ENCODE results near the gene CHRNA5. TPM values are rescaled to one million over a fixed set of nuclear protein-coding genes. Genes with fewer than 3 reads are reported as not detected.

Gene CHRNA5
- total RNA-seq, 1 experiment from 2014 or later: 9.2 TPM

GRCh38 chr15:78620021-78620526, 54.8 kb downstream of the CHRNA5 start:
- no peak for DNase-seq (ENCODE audit: low read depth)

DNA sequence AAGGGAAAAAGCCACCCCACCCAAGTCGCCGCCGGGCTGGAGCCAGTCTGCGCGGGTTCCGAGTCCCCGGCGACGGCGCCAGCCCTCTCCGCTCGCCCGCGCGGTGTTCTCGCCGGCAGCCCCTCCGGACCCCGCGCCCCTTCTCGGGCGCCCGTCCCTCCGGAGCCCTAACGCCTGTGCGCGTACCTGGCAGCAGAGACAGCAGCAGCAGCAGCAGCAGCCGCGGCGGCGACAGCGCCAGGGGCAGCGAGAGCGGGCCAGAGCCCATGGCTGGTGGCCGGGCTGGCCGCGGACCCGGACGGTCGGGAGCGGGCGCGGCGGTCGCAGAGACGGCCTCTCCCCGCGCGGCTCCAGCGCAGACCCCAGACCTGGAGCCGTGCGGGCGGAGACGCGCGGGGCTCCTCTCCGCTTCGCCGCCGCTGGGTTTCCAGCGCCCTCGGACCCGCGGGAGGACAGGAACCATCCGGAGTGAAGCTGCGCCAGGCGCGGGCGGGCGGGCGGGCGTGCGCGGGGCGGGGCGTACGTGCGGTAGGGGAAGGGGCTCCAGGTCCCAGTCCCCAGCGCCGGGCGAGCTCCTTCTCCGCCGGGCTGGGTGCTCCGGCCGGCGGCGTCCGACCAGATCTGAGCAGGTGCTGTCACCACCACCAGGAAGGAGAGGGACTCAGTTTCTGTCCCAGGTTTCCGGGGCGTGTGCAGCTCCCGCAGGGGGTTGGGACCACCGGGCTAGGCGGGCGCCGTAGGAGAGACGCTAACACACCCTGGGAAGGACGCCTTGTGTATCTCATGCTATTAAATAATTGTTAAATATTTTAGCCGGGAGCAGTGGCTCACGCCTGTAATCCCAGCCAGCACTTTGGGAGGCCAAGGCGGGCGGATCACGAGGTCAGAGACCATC, 55.5 kb downstream of the CHRNA5 start, which contains the start of gene CHRNA3:
Gene CHRNA3 (minus strand): TSS at position 470 of the 895 bp plus-strand sequence. CDS start 202 bp downstream, at position 268.
- DNase-seq (ENCODE audit: low read depth): no peak

- DNase-seq (ENCODE audit: low read depth): no peak
Observed at GRCh38 chr15:78621810-78622402, 56.6 kb downstream of the CHRNA5 start.

DNA sequence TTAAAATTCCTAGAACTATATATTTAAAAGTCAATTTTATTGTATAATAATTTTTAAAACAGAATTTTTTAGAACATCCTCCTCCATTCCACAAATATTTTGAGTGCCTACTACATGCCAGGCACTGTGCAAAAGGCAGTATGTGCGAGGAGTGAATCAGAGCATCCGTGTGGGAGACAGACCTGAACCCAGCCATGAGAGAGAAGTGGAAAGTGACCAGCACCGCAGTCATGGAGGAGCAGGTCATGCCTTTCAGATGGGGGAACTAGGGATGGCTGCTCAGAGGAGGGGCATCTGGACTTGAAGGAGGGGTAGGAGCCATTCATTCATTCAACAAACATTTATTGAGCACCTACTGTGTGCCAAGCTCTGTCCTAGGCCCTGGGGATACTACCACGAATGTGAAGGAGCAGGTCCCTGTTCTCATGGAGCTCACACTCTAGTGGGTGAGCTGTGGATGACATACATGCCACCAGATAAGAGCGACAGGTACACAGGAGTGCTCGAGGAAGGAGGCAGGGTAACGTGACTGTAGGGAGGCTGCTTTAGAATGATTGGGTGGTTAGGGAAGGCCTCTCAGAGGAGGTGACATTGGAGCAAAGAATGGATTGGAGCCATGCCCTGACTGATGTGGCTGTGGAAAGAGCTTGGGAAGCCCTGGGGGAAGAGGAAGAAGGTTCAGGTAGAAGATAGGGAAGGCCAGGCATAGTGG, 58.6 kb downstream of the CHRNA5 start:
- DNase-seq (ENCODE audit: low read depth): no peak

GRCh38 chr15:78624651-78625590, 59.6 kb downstream of the CHRNA5 start:
- DNase-seq (ENCODE audit: low read depth): no peak

DNA sequence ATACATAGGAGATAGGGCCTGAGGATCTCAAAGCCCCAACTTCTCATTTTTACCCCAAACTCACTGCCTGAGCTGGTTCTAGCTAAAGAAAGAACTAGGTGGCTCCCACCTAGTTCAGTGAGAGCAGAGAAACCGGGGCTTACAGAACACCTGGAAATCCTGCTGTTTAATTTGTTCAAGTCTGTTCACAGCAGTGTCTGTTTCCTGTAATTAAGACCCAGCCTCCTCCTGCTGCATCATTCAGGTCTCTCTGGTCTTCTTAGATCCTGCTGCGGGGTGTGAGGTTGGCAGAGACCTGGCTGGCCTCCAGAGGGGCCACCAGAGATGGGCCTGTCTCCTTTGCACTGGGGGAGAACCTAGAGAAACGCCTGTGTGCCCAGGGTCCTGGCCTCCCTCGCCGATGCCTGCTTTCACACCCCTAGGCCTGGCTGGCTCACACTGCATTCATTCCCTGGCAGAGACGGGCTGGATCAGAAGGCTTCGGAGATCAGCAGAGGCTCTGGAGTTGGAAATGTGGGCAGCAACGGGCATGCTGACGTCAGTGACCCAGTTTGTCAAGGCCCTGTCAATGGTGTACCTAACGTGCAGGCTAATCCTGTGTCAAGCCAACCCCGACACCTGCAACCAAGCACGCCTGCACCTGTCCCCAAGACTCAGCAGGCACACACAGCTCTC, 60.4 kb downstream of the CHRNA5 start:
- no peak for DNase-seq (ENCODE audit: low read depth)

DNA sequence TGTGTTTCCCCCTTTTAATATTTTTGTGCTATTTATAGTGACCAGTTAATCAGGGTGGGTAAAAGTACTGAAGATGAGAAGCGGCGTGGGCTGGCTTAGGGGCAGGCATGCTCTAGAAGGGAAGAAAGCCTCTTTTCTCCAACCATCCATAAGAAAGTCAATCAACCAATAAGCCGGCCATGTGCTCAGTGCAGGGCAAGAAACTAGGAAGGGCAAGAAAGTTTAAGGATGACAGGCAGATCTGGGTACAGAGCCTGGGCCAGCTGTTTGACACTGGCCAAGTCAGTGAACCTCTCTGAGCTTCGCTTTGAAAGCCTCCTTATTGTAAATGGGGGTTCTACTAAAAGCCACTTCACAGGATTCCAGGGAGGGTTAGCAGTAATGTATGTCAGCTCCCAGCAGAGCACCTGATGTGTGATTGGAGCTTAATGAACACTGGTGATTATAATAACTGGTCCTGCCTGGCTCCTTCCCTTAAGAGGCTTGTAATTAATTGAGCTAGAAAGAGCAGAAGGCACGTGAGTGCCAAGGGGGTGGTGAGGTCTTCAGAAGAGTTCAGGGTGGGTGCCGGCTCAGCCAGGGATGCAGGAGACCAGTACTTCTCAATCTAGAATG, 61.2 kb downstream of the CHRNA5 start:
- no peak for DNase-seq (ENCODE audit: low read depth)

- DNase-seq (ENCODE audit: low read depth): no peak
Observed at GRCh38 chr15:78627348-78627747, 62.0 kb downstream of the CHRNA5 start.

GRCh38 chr15:78628227-78628626, 62.9 kb downstream of the CHRNA5 start:
- no peak for DNase-seq (ENCODE audit: low read depth)

GRCh38 chr15:78629031-78629715, 63.9 kb downstream of the CHRNA5 start:
- no peak for DNase-seq (ENCODE audit: low read depth)

- DNase-seq (ENCODE audit: low read depth): no peak
Observed at GRCh38 chr15:78629716-78630065, 64.4 kb downstream of the CHRNA5 start.

DNA sequence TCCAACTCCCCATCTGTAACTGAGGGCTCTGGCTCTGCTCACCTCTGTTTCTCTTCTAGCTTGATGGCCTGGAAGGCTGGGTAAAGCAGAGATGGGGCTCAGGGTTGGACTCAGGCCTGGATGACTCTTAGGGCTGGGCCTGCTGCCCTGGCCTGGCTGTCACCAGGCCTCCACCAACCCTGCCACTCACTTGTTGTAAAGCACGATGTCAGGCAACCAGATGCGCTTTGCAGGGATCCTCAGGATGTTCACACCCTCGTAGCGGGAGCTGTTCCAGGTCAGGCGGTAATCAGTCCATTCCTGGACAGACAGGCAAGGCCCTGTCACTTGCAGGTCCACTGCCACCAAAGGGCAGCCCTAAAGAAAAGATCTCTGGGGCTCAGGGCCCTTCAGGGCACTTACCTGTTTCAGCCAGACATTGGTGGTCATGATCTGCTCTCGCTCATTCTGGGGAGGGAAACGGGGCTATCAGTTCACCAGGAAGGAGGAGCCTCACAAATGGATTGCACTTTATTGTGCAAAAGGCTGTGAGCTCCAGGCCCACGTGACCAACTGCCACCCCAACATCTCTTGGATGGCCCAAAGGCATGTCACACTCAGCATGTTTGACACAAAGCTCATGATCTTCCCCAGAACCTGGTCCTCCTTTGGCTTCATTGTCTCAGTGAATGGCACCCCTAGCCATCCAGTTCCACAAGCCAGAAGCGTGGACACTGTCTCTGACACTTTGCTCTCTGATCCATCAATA, 65.7 kb downstream of the CHRNA5 start:
- no peak for DNase-seq (ENCODE audit: low read depth)

GRCh38 chr15:78633348-78633747, 68.0 kb downstream of the CHRNA5 start:
- DNase-seq (ENCODE audit: low read depth): no peak

DNA sequence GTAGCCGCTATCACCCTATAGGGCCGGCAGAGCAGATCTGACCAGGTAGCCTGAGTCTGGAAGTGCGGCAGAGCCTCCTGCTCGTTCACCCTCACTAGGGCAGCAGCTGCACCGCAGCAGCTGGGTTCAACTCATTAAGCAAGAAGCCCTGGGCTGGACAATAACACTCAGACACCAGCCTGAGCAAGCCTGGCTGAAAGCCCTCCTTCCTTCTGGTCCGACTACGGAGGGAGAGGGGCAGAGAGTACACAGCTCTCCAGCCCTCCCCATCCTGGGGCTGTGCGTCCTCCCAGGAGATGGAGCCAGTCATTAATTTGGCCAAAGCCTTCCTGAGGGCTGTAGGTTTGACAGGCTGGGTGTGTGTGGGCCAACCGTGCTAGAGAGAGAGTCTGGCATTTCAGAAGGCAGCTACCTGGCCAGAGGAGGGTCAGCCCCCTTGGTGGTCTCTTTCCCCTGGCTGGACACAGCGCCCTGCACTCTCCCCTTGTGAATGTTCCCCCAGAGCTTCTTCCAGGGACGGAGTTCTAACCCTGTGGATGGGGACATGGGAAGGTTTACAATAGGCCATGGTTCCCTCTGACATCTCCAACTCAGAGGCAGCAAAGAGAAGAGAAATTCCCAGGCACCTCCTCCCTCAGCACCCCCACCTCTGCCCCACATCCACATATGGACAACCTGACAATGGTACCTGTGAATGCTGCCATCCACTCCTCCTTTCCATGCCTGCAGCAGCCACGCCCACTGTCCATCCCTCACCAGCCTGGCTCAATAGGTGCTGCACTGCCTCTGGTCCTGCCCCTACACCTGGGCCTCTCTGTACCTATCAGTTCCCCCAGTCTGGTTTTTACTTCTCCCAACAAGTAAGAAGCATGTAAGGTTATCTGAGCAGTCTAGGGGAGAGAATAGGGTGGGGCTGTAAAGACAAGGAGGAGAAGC, 69.2 kb downstream of the CHRNA5 start:
- no peak for DNase-seq (ENCODE audit: low read depth)

DNA sequence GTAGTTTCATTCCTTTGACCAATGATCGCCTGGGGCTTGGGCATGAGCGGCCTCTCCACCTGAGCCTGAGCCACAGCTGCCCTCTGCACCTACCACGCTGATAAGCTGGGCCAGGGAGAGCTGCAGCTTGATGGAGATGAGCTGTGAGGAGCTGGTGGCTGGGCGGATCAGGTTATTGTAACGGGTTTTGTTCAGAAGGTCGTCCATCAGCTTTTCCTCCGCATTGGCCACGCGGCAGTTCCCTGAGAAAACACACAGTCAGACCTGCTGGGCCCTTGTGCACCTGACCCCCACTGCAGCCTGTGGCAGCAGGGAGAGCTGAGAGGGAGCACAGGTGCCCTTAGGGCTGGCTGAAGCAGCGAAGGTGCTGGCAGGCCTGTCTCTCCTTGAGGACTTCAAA, 70.0 kb downstream of the CHRNA5 start:
- DNase-seq (ENCODE audit: low read depth): no peak

DNA sequence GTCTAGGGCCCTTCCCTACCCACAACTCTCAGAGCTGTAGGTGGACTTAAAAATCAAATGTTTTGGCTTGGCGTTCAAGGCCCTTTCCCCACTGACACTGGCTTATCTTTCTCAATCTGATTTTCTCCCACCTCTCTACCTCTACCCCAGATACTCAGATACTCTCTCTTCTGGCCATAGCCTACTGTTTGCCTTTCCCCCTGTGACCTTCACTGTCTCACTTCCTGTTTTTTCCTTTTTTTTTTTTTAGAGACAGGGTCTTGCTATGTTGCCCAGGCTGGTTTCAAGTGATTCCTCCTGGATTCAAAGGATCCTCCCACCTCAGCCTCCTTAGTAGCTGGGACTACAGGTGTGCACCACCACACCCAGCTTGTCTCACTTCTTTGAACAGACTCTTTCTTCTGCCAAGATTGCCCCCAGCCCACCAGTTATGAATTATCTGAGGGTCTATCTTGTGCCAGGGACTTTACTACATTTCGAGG, 71.1 kb downstream of the CHRNA5 start:
- DNase-seq (ENCODE audit: low read depth): no peak

GRCh38 chr15:78637776-78638435, 72.6 kb downstream of the CHRNA5 start:
- no peak for DNase-seq (ENCODE audit: low read depth)

Measured in HT1080 (cell line).